Fibroblast of lung (primary cell): Measurements from ENCODE around the gene TMEM201. TPM values are rescaled to one million over a fixed set of nuclear protein-coding genes. Genes with fewer than 3 reads are reported as not detected.

Source experiments
- DNase-seq, 2 donors: peaks; one replicate each; pipeline versions ENCODE4 v3.0.0 to v3.0.0-alpha.2; 2010; ENCODE audit warnings: low read depth in 2 of 2
- H2AFZ ChIP-seq: 2 replicates; pipeline ENCODE4 v1.5.1; 2012; ENCODE audit warnings: low read length, control low read depth, inconsistent platforms
- H3K27ac ChIP-seq: 2 replicates; pipeline ENCODE4 v1.5.1; 2011; ENCODE audit warnings: low read length, control low read depth; ENCODE audit not compliant: insufficient read depth
- H3K27me3 ChIP-seq: 2 replicates; pipeline ENCODE4 v1.5.1; 2011; ENCODE audit warnings: mild to moderate bottlenecking, low read length; ENCODE audit not compliant: control insufficient read depth, insufficient read depth
- H3K36me3 ChIP-seq: 2 replicates; pipeline ENCODE4 v1.5.1; 2011; ENCODE audit warnings: low read length; ENCODE audit not compliant: control insufficient read depth, insufficient read depth
- H3K4me1 ChIP-seq: 2 replicates; pipeline ENCODE4 v1.5.1; 2011; ENCODE audit warnings: low read length; ENCODE audit not compliant: control insufficient read depth, insufficient read depth; ENCODE audit errors: extremely low read depth
- H3K4me2 ChIP-seq: 2 replicates; pipeline ENCODE4 v1.5.1; 2011; ENCODE audit warnings: low read length, control low read depth; ENCODE audit not compliant: insufficient read depth; ENCODE audit errors: extremely low read depth
- H3K4me3 ChIP-seq, 4 experiments: fragments of 200-600 bp in 1 of 4; sonication (generic) in 1 of 4; replicated peaks in 1 of 4; 2 replicates each; pipeline ENCODE4 v1.5.1; 2011 to 2016; ENCODE audit warnings: low read length in 4 of 4, low read depth in 3 of 4, mild to moderate bottlenecking in 3 of 4, control low read depth in 2 of 4, inconsistent platforms in 1 of 4, mixed read lengths in 1 of 4; ENCODE audit not compliant: insufficient read depth in 1 of 4; ENCODE audit errors: control extremely low read depth in 1 of 4
- H3K79me2 ChIP-seq: 2 replicates; pipeline ENCODE4 v1.5.1; 2012; ENCODE audit warnings: mild to moderate bottlenecking, low read length, inconsistent platforms; ENCODE audit not compliant: control insufficient read depth, insufficient read depth
- H3K9ac ChIP-seq: 2 replicates; pipeline ENCODE4 v1.5.1; 2011; ENCODE audit warnings: mild to moderate bottlenecking, low read length, control low read depth; ENCODE audit not compliant: insufficient read depth
- H3K9me3 ChIP-seq: 2 replicates; pipeline ENCODE4 v1.5.1; 2012; ENCODE audit warnings: low read depth, low read length; ENCODE audit not compliant: control insufficient read depth, insufficient read depth
- H4K20me1 ChIP-seq: 2 replicates; pipeline ENCODE4 v1.5.1; 2011; ENCODE audit warnings: low read length; ENCODE audit not compliant: control insufficient read depth, insufficient read depth; ENCODE audit errors: extremely low read depth
- EZH2 ChIP-seq: IDR thresholded peaks from 2 replicates; pipeline ENCODE4 v1.5.1; 2012; ENCODE audit warnings: low read length, control low read depth, mild to moderate bottlenecking; ENCODE audit errors: missing control alignments
- polyA plus RNA-seq, 2 donors: library from polyadenylated mRNA; depleted of rRNA in 1 of 2; stranded (reverse) in 1 of 2; unstranded in 1 of 2; fragments of >200 nt; gene quantifications; 2 replicates each; pipeline ENCODE4 v1.2.1, GENCODE V29; 2011 to 2012; ENCODE audit warnings: missing spikeins in 1 of 2
- total RNA-seq: library from RNA; depleted of rRNA; stranded (reverse); fragments of >200 nt; gene quantifications from 2 replicates; pipeline ENCODE4 v1.2.1, GENCODE V29; 2014
- TF ChIP-seq, protein P1 (sequence below), 2 donors: IDR thresholded peaks in 1 of 2; conservative IDR thresholded peaks in 1 of 2; 1 replicate in 1 of 2; 2 replicates in 1 of 2; pipeline ENCODE4 v1.5.1; 2011 to 2012; ENCODE audit warnings: low read length in 2 of 2, control low read depth in 1 of 2, inconsistent platforms in 1 of 2, low read depth in 1 of 2, mild to moderate bottlenecking in 1 of 2

TMEM201 gene
- total and polyA plus RNA-seq, 2 donors (not counting 1 experiment from before 2014, with no cell fraction given): 1.7 to 2.8 TPM

DNA sequence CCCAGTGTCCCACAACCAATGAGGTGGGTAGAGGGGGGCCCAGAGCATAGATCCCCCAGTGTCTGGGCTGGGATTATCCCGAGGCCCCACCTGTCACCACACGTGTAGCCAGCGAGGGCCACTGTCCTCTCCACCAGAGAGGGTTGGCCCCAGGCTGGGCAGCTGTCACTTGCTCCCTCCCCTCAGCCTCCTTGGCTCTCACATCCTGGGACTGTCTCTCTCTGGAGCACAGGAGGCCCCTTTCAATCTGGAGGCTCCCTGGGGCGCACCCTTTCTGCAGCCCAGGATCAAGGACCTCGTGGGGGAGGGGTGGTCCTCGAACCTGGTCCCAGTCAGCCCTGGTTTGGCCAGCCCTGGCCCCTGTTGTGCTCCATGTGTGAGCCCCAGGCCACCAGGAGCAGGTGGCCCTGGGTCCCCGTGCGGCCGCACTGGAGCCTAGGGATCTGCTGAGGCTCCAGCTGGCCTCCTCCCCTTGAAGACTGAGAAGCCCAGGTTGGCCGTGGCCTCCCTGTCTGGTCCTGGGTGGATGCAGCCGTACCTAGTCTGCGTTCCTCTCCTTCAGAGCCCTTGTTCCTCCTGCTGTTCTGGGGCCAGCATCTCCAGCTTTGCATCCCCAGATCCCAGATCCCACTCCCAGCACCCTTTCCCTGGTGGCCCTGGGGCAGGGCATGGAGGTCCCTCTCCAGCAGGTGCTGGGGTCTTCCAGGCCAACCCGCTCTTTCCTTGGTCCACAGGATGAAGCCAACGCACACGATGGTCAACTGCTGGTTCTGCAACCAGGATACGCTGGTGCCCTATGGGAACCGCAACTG is 6.7 kb downstream of the TMEM201 start:
- Histone ChIP-seq H3K27me3 (no peaks in the 10 kb centered on the region), H3K79me2 (peaks cover 36% of the 10 kb centered on the region), H3K27ac (no peak overlapping the region), H3K4me1 (peaks cover 4% of the 10 kb centered on the region), H3K4me2 (no peak overlapping the region), H3K9me3 (no peaks in the 10 kb centered on the region), H3K9ac (no peak overlapping the region), H3K36me3 (peaks cover 4% of the 10 kb centered on the region), H3K4me3 (no peak overlapping the region), H2AFZ (no peak overlapping the region), H4K20me1 (no peaks in the 10 kb centered on the region)
- DNase-seq: no peak
- TF ChIP-seq, protein P1, sequence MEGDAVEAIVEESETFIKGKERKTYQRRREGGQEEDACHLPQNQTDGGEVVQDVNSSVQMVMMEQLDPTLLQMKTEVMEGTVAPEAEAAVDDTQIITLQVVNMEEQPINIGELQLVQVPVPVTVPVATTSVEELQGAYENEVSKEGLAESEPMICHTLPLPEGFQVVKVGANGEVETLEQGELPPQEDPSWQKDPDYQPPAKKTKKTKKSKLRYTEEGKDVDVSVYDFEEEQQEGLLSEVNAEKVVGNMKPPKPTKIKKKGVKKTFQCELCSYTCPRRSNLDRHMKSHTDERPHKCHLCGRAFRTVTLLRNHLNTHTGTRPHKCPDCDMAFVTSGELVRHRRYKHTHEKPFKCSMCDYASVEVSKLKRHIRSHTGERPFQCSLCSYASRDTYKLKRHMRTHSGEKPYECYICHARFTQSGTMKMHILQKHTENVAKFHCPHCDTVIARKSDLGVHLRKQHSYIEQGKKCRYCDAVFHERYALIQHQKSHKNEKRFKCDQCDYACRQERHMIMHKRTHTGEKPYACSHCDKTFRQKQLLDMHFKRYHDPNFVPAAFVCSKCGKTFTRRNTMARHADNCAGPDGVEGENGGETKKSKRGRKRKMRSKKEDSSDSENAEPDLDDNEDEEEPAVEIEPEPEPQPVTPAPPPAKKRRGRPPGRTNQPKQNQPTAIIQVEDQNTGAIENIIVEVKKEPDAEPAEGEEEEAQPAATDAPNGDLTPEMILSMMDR (conservative IDR thresholded peaks at IDR 0.05 in 1 of 2, IDR thresholded peaks at IDR 0.05 in 1 of 2; ENCODE audit: low read depth in 1 of 2, low read length in 2 of 2): no peak
- TF ChIP-seq EZH2: no peak

DNA sequence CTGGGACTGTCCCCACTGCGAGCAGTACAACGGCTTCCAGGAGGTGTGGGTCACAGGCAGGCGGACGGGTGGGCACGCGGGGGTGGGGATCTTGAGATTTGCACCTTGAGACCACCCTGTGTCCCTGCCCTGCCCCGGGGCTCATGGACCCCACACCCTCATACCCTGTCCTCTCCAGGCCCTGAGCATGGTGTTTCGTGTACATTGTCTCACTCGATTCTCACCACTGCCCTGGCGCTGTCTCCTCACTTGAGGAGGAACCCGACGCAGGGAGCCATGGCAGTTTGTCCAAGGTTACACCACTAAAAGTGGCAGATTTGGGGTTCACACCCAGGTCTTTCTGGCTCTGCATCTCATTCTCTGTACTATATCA is 7.2 kb downstream of the TMEM201 start:
- DNase-seq: no peak
- H3K79me2 ChIP-seq: peaks cover 31% of the 10 kb centered on the region

DNA sequence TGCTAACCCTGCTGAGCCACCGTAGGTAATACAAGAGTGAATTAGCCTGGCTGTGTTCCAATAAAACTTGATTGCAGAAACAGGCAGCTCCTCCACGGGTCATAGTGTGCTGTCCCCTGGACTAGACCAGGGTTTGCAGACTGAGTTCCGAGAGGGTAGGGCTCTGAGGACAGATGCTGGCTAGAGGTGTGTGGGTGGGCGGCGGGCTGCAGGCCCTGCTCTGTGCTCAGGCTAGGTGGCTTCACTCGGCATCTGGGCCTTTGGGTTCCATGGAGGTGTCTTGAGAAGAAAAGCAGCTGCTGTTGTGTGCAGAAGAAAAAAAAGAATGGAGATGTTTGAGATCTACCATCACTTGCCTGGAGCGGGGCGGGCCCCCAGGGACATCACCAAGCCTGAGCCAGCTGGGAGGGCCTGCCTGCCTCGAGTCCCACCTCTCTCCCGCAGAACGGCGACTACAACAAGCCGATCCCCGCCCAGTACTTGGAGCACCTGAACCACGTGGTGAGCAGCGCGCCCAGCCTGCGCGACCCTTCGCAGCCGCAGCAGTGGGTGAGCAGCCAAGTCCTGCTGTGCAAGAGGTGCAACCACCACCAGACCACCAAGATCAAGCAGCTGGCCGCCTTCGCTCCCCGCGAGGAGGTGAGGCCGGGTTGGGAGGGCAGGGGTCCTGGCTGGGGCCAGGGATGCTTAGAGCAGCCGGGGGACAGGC is 7.9 kb downstream of the TMEM201 start:
- no peak overlapping the region for H3K4me2 ChIP-seq
- peaks cover 6% of the 10 kb centered on the region for H3K36me3 ChIP-seq
- no peaks in the 10 kb centered on the region for H3K9me3 ChIP-seq
- no peak overlapping the region for H2AFZ ChIP-seq
- no peaks in the 10 kb centered on the region for H3K27me3 ChIP-seq
- H4K20me1 ChIP-seq: no peaks in the 10 kb centered on the region
- no peak overlapping the region for H3K4me3 ChIP-seq
- H3K9ac ChIP-seq: no peak overlapping the region
- TF ChIP-seq, protein P1 (conservative IDR thresholded peaks at IDR 0.05 in 1 of 2, IDR thresholded peaks at IDR 0.05 in 1 of 2; ENCODE audit: low read depth in 1 of 2, low read length in 2 of 2): no peak
- no peak for TF ChIP-seq EZH2
- H3K27ac ChIP-seq: no peak overlapping the region
- peaks cover 4% of the 10 kb centered on the region for H3K4me1 ChIP-seq
- H3K79me2 ChIP-seq: peaks cover 26% of the 10 kb centered on the region
- DNase-seq: peak in 1 of 2 donors; percentile 60

More for the DNA sequence above, 7.2 kb downstream of the TMEM201 start:
- H4K20me1 ChIP-seq: no peaks in the 10 kb centered on the region
- H3K4me3 ChIP-seq: no peak overlapping the region
- H3K4me1 ChIP-seq: peaks cover 4% of the 10 kb centered on the region
- H3K36me3 ChIP-seq: peaks cover 4% of the 10 kb centered on the region
- no peaks in the 10 kb centered on the region for H3K9me3 ChIP-seq
- TF ChIP-seq, protein P1 (conservative IDR thresholded peaks at IDR 0.05 in 1 of 2, IDR thresholded peaks at IDR 0.05 in 1 of 2; ENCODE audit: low read depth in 1 of 2, low read length in 2 of 2): no peak
- no peak for TF ChIP-seq EZH2
- H3K27ac ChIP-seq: no peak overlapping the region
- no peaks in the 10 kb centered on the region for H3K27me3 ChIP-seq
- no peak overlapping the region for H2AFZ ChIP-seq
- H3K4me2 ChIP-seq: no peak overlapping the region
- H3K9ac ChIP-seq: no peak overlapping the region
